ENCODE results near the gene SOX9.

Gene SOX9

GRCh38 chr17:72162569-72162968 lies 41.7 kb downstream of the SOX9 start:
- Histone ChIP-seq H3K27me3 (ENCODE audit: insufficient read depth, low read length, poor library complexity, severe bottlenecking) (no peaks in the 10 kb centered on the region), H3K9me3 (ENCODE audit: insufficient read depth, low read depth, low read length) (peaks cover 4% of the 10 kb centered on the region; the same call in 1 of the 2 replicates), H3K4me3 (ENCODE audit: low read length, poor library complexity, severe bottlenecking) (no peak overlapping the region), H3K9me2 (replicated peaks; ENCODE audit: low read depth, low read length) (no peaks in the 10 kb centered on the region), H3K79me2 (ENCODE audit: insufficient read depth, low read length) (no peaks in the 10 kb centered on the region), H3K4me2 (ENCODE audit: low read depth, low read length, poor library complexity, severe bottlenecking) (no peak overlapping the region), H3F3A (ENCODE audit: low read depth) (no peaks in the 10 kb centered on the region), H3K9ac (ENCODE audit: low read depth, low read length, poor library complexity, severe bottlenecking) (no peak overlapping the region), H3K4me1 (ENCODE audit: insufficient read depth, low read length, poor library complexity, severe bottlenecking) (no peaks in the 10 kb centered on the region), H4K20me1 (ENCODE audit: insufficient read depth, low read length, poor library complexity, severe bottlenecking) (no peaks in the 10 kb centered on the region), H3K36me3 (ENCODE audit: insufficient read depth, low read length) (no peaks in the 10 kb centered on the region), H2AFZ (ENCODE audit: low read length) (no peak overlapping the region)
- TF ChIP-seq EZH2phosphoT487 (IDR thresholded peaks at IDR 0.05; ENCODE audit: borderline replicate concordance): no peak

- Histone ChIP-seq H3K27me3 (ENCODE audit: insufficient read depth, low read length, poor library complexity, severe bottlenecking) (no peaks in the 10 kb centered on the region), H3K79me2 (ENCODE audit: insufficient read depth, low read length) (no peaks in the 10 kb centered on the region), H3K9ac (ENCODE audit: low read depth, low read length, poor library complexity, severe bottlenecking) (no peak overlapping the region), H3F3A (ENCODE audit: low read depth) (no peaks in the 10 kb centered on the region), H3K9me2 (replicated peaks; ENCODE audit: low read depth, low read length) (no peaks in the 10 kb centered on the region), H3K4me2 (ENCODE audit: low read depth, low read length, poor library complexity, severe bottlenecking) (no peak overlapping the region), H4K20me1 (ENCODE audit: insufficient read depth, low read length, poor library complexity, severe bottlenecking) (no peaks in the 10 kb centered on the region), H3K36me3 (ENCODE audit: insufficient read depth, low read length) (no peaks in the 10 kb centered on the region), H3K4me3 (ENCODE audit: low read length, poor library complexity, severe bottlenecking) (no peak overlapping the region), H3K4me1 (ENCODE audit: insufficient read depth, low read length, poor library complexity, severe bottlenecking) (no peaks in the 10 kb centered on the region), H2AFZ (ENCODE audit: low read length) (no peak overlapping the region), H3K9me3 (ENCODE audit: insufficient read depth, low read depth, low read length) (peaks cover 4% of the 10 kb centered on the region; the same call in 1 of the 2 replicates)
- TF ChIP-seq EZH2phosphoT487 (IDR thresholded peaks at IDR 0.05; ENCODE audit: borderline replicate concordance): no peak
- no peak for TF ChIP-seq CTCF (conservative IDR thresholded peaks at IDR 0.05; ENCODE audit: low read length)
Measured at GRCh38 chr17:72163474-72163873, 42.7 kb downstream of the SOX9 start.

- TF ChIP-seq EZH2phosphoT487 (IDR thresholded peaks at IDR 0.05; ENCODE audit: borderline replicate concordance) (no peak), CTCF (conservative IDR thresholded peaks at IDR 0.05; ENCODE audit: low read length) (no peak)
- Histone ChIP-seq H4K20me1 (ENCODE audit: insufficient read depth, low read length, poor library complexity, severe bottlenecking) (no peaks in the 10 kb centered on the region), H3K9me2 (replicated peaks; ENCODE audit: low read depth, low read length) (no peaks in the 10 kb centered on the region), H3K4me2 (ENCODE audit: low read depth, low read length, poor library complexity, severe bottlenecking) (no peak overlapping the region), H2AFZ (ENCODE audit: low read length) (no peak overlapping the region), H3K4me1 (ENCODE audit: insufficient read depth, low read length, poor library complexity, severe bottlenecking) (no peaks in the 10 kb centered on the region), H3F3A (ENCODE audit: low read depth) (no peaks in the 10 kb centered on the region), H3K79me2 (ENCODE audit: insufficient read depth, low read length) (no peaks in the 10 kb centered on the region), H3K9me3 (ENCODE audit: insufficient read depth, low read depth, low read length) (0 out of 2 replicates have a peak, but pooled peaks cover 4% of the 10 kb centered on the region), H3K27me3 (ENCODE audit: insufficient read depth, low read length, poor library complexity, severe bottlenecking) (no peaks in the 10 kb centered on the region), H3K36me3 (ENCODE audit: insufficient read depth, low read length) (no peaks in the 10 kb centered on the region), H3K9ac (ENCODE audit: low read depth, low read length, poor library complexity, severe bottlenecking) (no peak overlapping the region), H3K4me3 (ENCODE audit: low read length, poor library complexity, severe bottlenecking) (no peak overlapping the region)
Measured at GRCh38 chr17:72164158-72164739, 43.4 kb downstream of the SOX9 start.

Measured in Loucy (cell line).